Brain microvascular endothelial cell (primary cell): ENCODE results near the gene CADM1.

ENCODE experiments used
- DNase-seq: peaks from one replicate; pipeline ENCODE4 v3.0.0-alpha.2; 2020
- H3K27ac ChIP-seq: fragments of 250-450 bp; sonication (Bioruptor Pico); 2 replicates; pipeline ENCODE4 v1.5.1; 2020; ENCODE audit warnings: mild to moderate bottlenecking, moderate library complexity
- H3K27me3 ChIP-seq: fragments of 250-450 bp; sonication (Bioruptor Pico); replicated peaks from 2 replicates; pipeline ENCODE4 v1.5.1; 2020; ENCODE audit warnings: mild to moderate bottlenecking
- H3K36me3 ChIP-seq: fragments of 250-450 bp; sonication (Bioruptor Pico); replicated peaks from 2 replicates; pipeline ENCODE4 v1.5.1; 2020; ENCODE audit warnings: mild to moderate bottlenecking
- H3K4me3 ChIP-seq: 2 replicates; pipeline ENCODE4 v1.5.1; 2011; ENCODE audit warnings: low read depth, mild to moderate bottlenecking, control low read depth, low read length, moderate library complexity
- CTCF ChIP-seq: IDR thresholded peaks from 2 replicates; pipeline ENCODE4 v1.5.1; 2011; ENCODE audit warnings: low read depth, mild to moderate bottlenecking, moderate library complexity, low read length, control low read depth, inconsistent platforms; ENCODE audit errors: missing control alignments
- in situ Hi-C: cut with HindIII; loops from 2 replicates; pipeline ENCODE4 v1.10.0; 2017; ENCODE audit warnings: low sequenced_read_pairs, low pct_ligation_motif_present

CADM1 gene

GRCh38 chr11:115447273-115447864 lies 56.8 kb downstream of the CADM1 start:
- TF ChIP-seq CTCF: no peak
- DNase-seq: no peak
- Histone ChIP-seq H3K27ac (no peak overlapping the region), H3K4me3 (no peak overlapping the region), H3K36me3 (no peaks in the 10 kb centered on the region), H3K27me3 (no peaks in the 10 kb centered on the region)
- in situ Hi-C loops: no loop called here

GRCh38 chr11:115446214-115446613 lies 58.0 kb downstream of the CADM1 start:
- no peak for DNase-seq
- H3K27ac ChIP-seq: no peak overlapping the region
- H3K36me3 ChIP-seq: no peaks in the 10 kb centered on the region
- no peak for TF ChIP-seq CTCF
- no peaks in the 10 kb centered on the region for H3K27me3 ChIP-seq
- no peak overlapping the region for H3K4me3 ChIP-seq
- in situ Hi-C loops: no loop called here

- no peak overlapping the region for H3K27ac ChIP-seq
These were observed 59.7 kb downstream of the CADM1 start for GRCh38 chr11:115444542-115444941.

GRCh38 chr11:115439969-115440540 lies 64.2 kb downstream of the CADM1 start:
- in situ Hi-C loops: no loop called here
- Histone ChIP-seq H3K27ac (no peak overlapping the region), H3K36me3 (no peaks in the 10 kb centered on the region), H3K4me3 (no peak overlapping the region), H3K27me3 (no peaks in the 10 kb centered on the region)
- no peak for DNase-seq
- no peak for TF ChIP-seq CTCF

More at GRCh38 chr11:115444542-115444941, 59.7 kb downstream of the CADM1 start:
- DNase-seq: no peak
- H3K36me3 ChIP-seq: no peaks in the 10 kb centered on the region
- H3K27me3 ChIP-seq: no peaks in the 10 kb centered on the region
- in situ Hi-C loops: no loop called here
- H3K4me3 ChIP-seq: no peak overlapping the region
- TF ChIP-seq CTCF: no peak

- H3K4me3 ChIP-seq: no peak overlapping the region
- no peak for TF ChIP-seq CTCF
- H3K36me3 ChIP-seq: no peaks in the 10 kb centered on the region
- in situ Hi-C loops: no loop called here
- DNase-seq: no peak
- no peak overlapping the region for H3K27ac ChIP-seq
- no peaks in the 10 kb centered on the region for H3K27me3 ChIP-seq
These were observed 64.8 kb downstream of the CADM1 start for GRCh38 chr11:115439385-115439784.
